Neural cell (in vitro differentiated cells): ENCODE data around the gene KLLN.

Experiments used
- CTCF ChIP-seq: fragments of 450-650 bp; IDR thresholded peaks from 2 replicates; pipeline ENCODE4 v1.5.1; 2014; ENCODE audit warnings: antibody characterized with exemption, mild to moderate bottlenecking, moderate library complexity; ENCODE audit not compliant: poor library complexity, severe bottlenecking
- POLR2AphosphoS5 ChIP-seq: IDR thresholded peaks from 2 replicates; pipeline ENCODE4 v1.6.1; 2012
- TAF1 ChIP-seq: IDR thresholded peaks from 2 replicates; pipeline ENCODE4 v1.6.1; 2012; ENCODE audit warnings: low read depth

- TF ChIP-seq POLR2AphosphoS5 (no peak), CTCF (no peak), TAF1 (no peak)
Measured at GRCh38 chr10:87826653-87827052, 36.7 kb downstream of the KLLN start.
